ENCODE measurements around the gene MTA1.

The MTA1 gene

GRCh38 chr14:105473677-105474482 is 54.3 kb downstream of the MTA1 start:
- in situ Hi-C loops (cut with MboI; ENCODE audit: low sequenced_read_pairs): no loop called here

GRCh38 chr14:105474483-105475268 is 55.0 kb downstream of the MTA1 start, which contains the start of gene CRIP2:
Gene CRIP2, plus strand, starts transcription at chr14:105474821. Its CDS starts 42 bp downstream, at chr14:105474863.
- in situ Hi-C loops (cut with MboI; ENCODE audit: low sequenced_read_pairs): loop anchor here (25.0 kb wide), 1 partner anchor 112 kb away; no protein-coding TSS in a partner anchor

- in situ Hi-C loops (cut with MboI; ENCODE audit: low sequenced_read_pairs): loop anchor here (25.0 kb wide), 1 partner anchor 113 kb away; no protein-coding TSS in a partner anchor
Measured at GRCh38 chr14:105475269-105476096, 55.9 kb downstream of the MTA1 start.

- in situ Hi-C loops (cut with MboI; ENCODE audit: low sequenced_read_pairs): loop anchor here (25.0 kb wide), 1 partner anchor 114 kb away; no protein-coding TSS in a partner anchor
Measured at GRCh38 chr14:105476097-105476830, 56.6 kb downstream of the MTA1 start.

- in situ Hi-C loops (cut with MboI; ENCODE audit: low sequenced_read_pairs): loop anchor here (25.0 kb wide), 1 partner anchor 115 kb away; no protein-coding TSS in a partner anchor
Measured at GRCh38 chr14:105476831-105477659, 57.4 kb downstream of the MTA1 start.

- in situ Hi-C loops (cut with MboI; ENCODE audit: low sequenced_read_pairs): loop anchor here (25.0 kb wide), 1 partner anchor 116 kb away; no protein-coding TSS in a partner anchor
Measured at GRCh38 chr14:105477660-105478397, 58.2 kb downstream of the MTA1 start.

GRCh38 chr14:105478398-105479251 is 59.0 kb downstream of the MTA1 start:
- in situ Hi-C loops (cut with MboI; ENCODE audit: low sequenced_read_pairs): loop anchor here (25.0 kb wide), 1 partner anchor 116 kb away; no protein-coding TSS in a partner anchor

GRCh38 chr14:105479431-105480158 is 60.0 kb downstream of the MTA1 start:
- in situ Hi-C loops (cut with MboI; ENCODE audit: low sequenced_read_pairs): loop anchor here (25.0 kb wide), 1 partner anchor 117 kb away; no protein-coding TSS in a partner anchor

- in situ Hi-C loops (cut with MboI; ENCODE audit: low sequenced_read_pairs): loop anchor here (25.0 kb wide), 1 partner anchor 118 kb away; no protein-coding TSS in a partner anchor
Measured at GRCh38 chr14:105480199-105480746, 60.6 kb downstream of the MTA1 start.

- in situ Hi-C loops (cut with MboI; ENCODE audit: low sequenced_read_pairs): loop anchor here (25.0 kb wide), 1 partner anchor 119 kb away; no protein-coding TSS in a partner anchor
Measured at GRCh38 chr14:105480807-105481801, 61.5 kb downstream of the MTA1 start.

- in situ Hi-C loops (cut with MboI; ENCODE audit: low sequenced_read_pairs): loop anchor here (25.0 kb wide), 1 partner anchor 120 kb away; no protein-coding TSS in a partner anchor
Measured at GRCh38 chr14:105481886-105482457, 62.3 kb downstream of the MTA1 start.

- in situ Hi-C loops (cut with MboI; ENCODE audit: low sequenced_read_pairs): loop anchor here (25.0 kb wide), 1 partner anchor 120 kb away; no protein-coding TSS in a partner anchor
Measured at GRCh38 chr14:105482486-105483110, 63.0 kb downstream of the MTA1 start.

- in situ Hi-C loops (cut with MboI; ENCODE audit: low sequenced_read_pairs): loop anchor here (25.0 kb wide), 1 partner anchor 121 kb away; no protein-coding TSS in a partner anchor
Measured at GRCh38 chr14:105483300-105484068, 63.9 kb downstream of the MTA1 start.

All from HL-60/S4 treated with retinoic acid at 250 ng/mL for 4 days and 3 days (cell line).